Measurements from ENCODE around the gene TMEM17. TPM values are rescaled to one million over a fixed set of nuclear protein-coding genes. Genes with fewer than 3 reads are reported as not detected.

TMEM17 gene
- total RNA-seq, 2 experiments from 2014 or later: not detected

DNA sequence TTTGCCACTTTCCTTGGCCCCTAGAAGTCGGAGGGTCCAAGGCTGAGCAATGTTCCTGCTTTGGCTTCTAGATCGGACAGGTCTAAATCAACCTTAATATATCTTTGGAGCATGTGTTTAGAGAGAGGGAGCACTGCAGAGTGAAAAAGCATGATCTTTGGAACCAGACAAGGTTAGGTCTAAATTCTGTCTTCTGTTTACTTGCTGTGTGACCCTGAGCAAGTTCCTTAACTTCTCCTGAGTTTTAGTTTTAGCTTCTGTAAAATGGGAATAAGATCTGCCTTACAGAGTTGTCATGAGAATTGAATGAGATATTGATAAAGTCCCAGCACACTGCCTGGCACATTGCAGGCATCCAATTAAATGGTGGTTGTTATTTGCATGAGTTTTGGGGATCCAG lies 13.9 kb downstream of the TMEM17 start:
- POLR2A ChIA-PET: no interaction called here

DNA sequence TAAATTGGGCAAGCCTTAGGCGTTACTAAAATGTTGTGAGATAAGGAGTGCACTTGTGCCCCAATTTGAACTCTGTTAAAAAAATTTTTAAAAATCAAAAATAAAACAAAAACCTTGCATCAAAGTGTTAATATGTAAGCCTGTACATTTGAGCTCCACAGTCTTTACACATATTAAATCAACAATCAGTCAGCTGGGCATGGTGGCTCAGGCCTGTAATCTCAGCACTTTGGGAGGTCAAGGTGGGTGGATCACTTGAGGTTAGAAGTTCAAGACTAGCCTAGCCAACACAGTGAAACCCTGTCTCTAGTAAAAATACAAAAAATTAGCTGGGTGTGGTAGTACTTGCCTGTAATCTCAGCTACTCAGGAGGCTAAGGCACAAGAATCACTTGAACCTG lies 16.3 kb downstream of the TMEM17 start:
- no peak for DNase-seq (ENCODE audit: low spot score)
- Histone ChIP-seq H4K20me1 (ENCODE audit: insufficient read depth, low read length) (no peaks in the 10 kb centered on the region), H2AFZ (ENCODE audit: low read length) (no peak overlapping the region), H3K4me2 (ENCODE audit: low read length) (no peak overlapping the region), H3K4me3 (ENCODE audit: low read depth, low read length, poor library complexity, severe bottlenecking) (no peak overlapping the region), H3K79me2 (ENCODE audit: insufficient read depth, low read depth, low read length) (no peaks in the 10 kb centered on the region), H3K4me1 (ENCODE audit: insufficient read depth, low read length, poor library complexity, severe bottlenecking) (no peaks in the 10 kb centered on the region), H3K27ac (ENCODE audit: low read depth, low read length, poor library complexity, severe bottlenecking) (no peak overlapping the region), H3K9me3 (ENCODE audit: low read length) (no peaks in the 10 kb centered on the region), H3K9me2 (ENCODE audit: insufficient read depth, low read length) (no peaks in the 10 kb centered on the region), H3K36me3 (ENCODE audit: insufficient read depth, low read length) (no peaks in the 10 kb centered on the region)
- no TSS peak for BruUV-seq (replicated peaks)
- ChIA-PET CTCF (ENCODE audit: unreplicated experiment) (no interaction called here), POLR2A (interaction anchor here (0.7 kb wide), 1 partner anchor 647 kb away, joined by 4 read pairs; no protein-coding TSS in a partner anchor)
- no peak for TF ChIP-seq EZH2phosphoT487 (IDR thresholded peaks at IDR 0.05; ENCODE audit: borderline replicate concordance, low read depth, low read length)
- TF ChIP-seq, protein P1, sequence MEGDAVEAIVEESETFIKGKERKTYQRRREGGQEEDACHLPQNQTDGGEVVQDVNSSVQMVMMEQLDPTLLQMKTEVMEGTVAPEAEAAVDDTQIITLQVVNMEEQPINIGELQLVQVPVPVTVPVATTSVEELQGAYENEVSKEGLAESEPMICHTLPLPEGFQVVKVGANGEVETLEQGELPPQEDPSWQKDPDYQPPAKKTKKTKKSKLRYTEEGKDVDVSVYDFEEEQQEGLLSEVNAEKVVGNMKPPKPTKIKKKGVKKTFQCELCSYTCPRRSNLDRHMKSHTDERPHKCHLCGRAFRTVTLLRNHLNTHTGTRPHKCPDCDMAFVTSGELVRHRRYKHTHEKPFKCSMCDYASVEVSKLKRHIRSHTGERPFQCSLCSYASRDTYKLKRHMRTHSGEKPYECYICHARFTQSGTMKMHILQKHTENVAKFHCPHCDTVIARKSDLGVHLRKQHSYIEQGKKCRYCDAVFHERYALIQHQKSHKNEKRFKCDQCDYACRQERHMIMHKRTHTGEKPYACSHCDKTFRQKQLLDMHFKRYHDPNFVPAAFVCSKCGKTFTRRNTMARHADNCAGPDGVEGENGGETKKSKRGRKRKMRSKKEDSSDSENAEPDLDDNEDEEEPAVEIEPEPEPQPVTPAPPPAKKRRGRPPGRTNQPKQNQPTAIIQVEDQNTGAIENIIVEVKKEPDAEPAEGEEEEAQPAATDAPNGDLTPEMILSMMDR (conservative IDR thresholded peaks at IDR 0.05; ENCODE audit: low read length): no peak
- intact Hi-C loops (cut with micrococcal nuclease; ENCODE audit: unreplicated experiment): no loop called here

More for the DNA sequence above, 13.9 kb downstream of the TMEM17 start:
- no peak for DNase-seq (ENCODE audit: low spot score)
- H3K9me2 ChIP-seq (ENCODE audit: insufficient read depth, low read length): no peaks in the 10 kb centered on the region
- H3K4me1 ChIP-seq (ENCODE audit: insufficient read depth, low read length, poor library complexity, severe bottlenecking): no peaks in the 10 kb centered on the region
- TF ChIP-seq, protein P1 (conservative IDR thresholded peaks at IDR 0.05; ENCODE audit: low read length): no peak
- TF ChIP-seq EZH2phosphoT487 (IDR thresholded peaks at IDR 0.05; ENCODE audit: borderline replicate concordance, low read depth, low read length): no peak
- H3K9me3 ChIP-seq (ENCODE audit: low read length): no peaks in the 10 kb centered on the region
- intact Hi-C loops (cut with micrococcal nuclease; ENCODE audit: unreplicated experiment): no loop called here
- no peaks in the 10 kb centered on the region for H3K79me2 ChIP-seq (ENCODE audit: insufficient read depth, low read depth, low read length)
- no peaks in the 10 kb centered on the region for H3K36me3 ChIP-seq (ENCODE audit: insufficient read depth, low read length)
- H3K4me2 ChIP-seq (ENCODE audit: low read length): no peak overlapping the region
- no peak overlapping the region for H3K27ac ChIP-seq (ENCODE audit: low read depth, low read length, poor library complexity, severe bottlenecking)
- CTCF ChIA-PET (ENCODE audit: unreplicated experiment): no interaction called here
- H3K4me3 ChIP-seq (ENCODE audit: low read depth, low read length, poor library complexity, severe bottlenecking): no peak overlapping the region
- H2AFZ ChIP-seq (ENCODE audit: low read length): no peak overlapping the region
- BruUV-seq (replicated peaks): no TSS peak
- no peaks in the 10 kb centered on the region for H4K20me1 ChIP-seq (ENCODE audit: insufficient read depth, low read length)

DNA sequence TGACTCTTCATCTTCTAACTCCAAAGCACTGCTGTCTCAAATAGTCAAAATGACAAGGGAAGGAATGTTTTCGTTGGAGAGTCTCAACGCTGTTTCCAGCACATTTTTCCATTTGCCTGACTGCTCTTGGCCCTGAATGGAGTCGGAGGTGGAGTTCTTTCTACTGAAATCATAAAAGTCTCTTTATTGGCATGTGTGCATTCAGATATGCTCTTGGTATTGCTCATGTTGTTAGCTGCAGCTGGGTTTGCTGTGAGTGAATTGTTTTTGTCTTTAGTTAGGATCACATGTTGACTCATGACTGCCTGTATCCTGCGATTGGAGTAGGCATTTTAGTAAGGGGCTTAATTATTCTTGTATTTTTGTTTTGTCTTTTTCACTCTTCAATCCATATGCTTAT lies 16.8 kb downstream of the TMEM17 start:
- ChIA-PET POLR2A (interaction anchor here (0.7 kb wide), 1 partner anchor 647 kb away, joined by 4 read pairs; no protein-coding TSS in a partner anchor), CTCF (ENCODE audit: unreplicated experiment) (no interaction called here)
- TF ChIP-seq, protein P1 (conservative IDR thresholded peaks at IDR 0.05; ENCODE audit: low read length): no peak
- no peak for TF ChIP-seq EZH2phosphoT487 (IDR thresholded peaks at IDR 0.05; ENCODE audit: borderline replicate concordance, low read depth, low read length)
- Histone ChIP-seq H3K4me1 (ENCODE audit: insufficient read depth, low read length, poor library complexity, severe bottlenecking) (no peaks in the 10 kb centered on the region), H3K4me2 (ENCODE audit: low read length) (no peak overlapping the region), H3K9me3 (ENCODE audit: low read length) (no peaks in the 10 kb centered on the region), H3K79me2 (ENCODE audit: insufficient read depth, low read depth, low read length) (no peaks in the 10 kb centered on the region), H3K36me3 (ENCODE audit: insufficient read depth, low read length) (no peaks in the 10 kb centered on the region), H3K4me3 (ENCODE audit: low read depth, low read length, poor library complexity, severe bottlenecking) (no peak overlapping the region), H3K9me2 (ENCODE audit: insufficient read depth, low read length) (no peaks in the 10 kb centered on the region), H2AFZ (ENCODE audit: low read length) (no peak overlapping the region), H3K27ac (ENCODE audit: low read depth, low read length, poor library complexity, severe bottlenecking) (no peak overlapping the region), H4K20me1 (ENCODE audit: insufficient read depth, low read length) (no peaks in the 10 kb centered on the region)
- intact Hi-C loops (cut with micrococcal nuclease; ENCODE audit: unreplicated experiment): no loop called here
- no TSS peak for BruUV-seq (replicated peaks)
- DNase-seq (ENCODE audit: low spot score): no peak
